GM15510 (cell line): ENCODE data around the gene CITED4.

Source experiments
- POLR2A ChIP-seq: IDR thresholded peaks from 3 replicates; pipeline ENCODE4 v1.6.1; 2011; ENCODE audit warnings: borderline replicate concordance; ENCODE audit not compliant: insufficient read length; ENCODE audit errors: extremely low read depth

Gene CITED4

GRCh38 chr1:40834968-40835545, 27.1 kb downstream of the CITED4 start:
- TF ChIP-seq POLR2A: no peak

GRCh38 chr1:40833979-40834378, 28.2 kb downstream of the CITED4 start:
- TF ChIP-seq POLR2A: no peak

- TF ChIP-seq POLR2A: no peak
These were observed 31.0 kb downstream of the CITED4 start for GRCh38 chr1:40831001-40831732.

- no peak for TF ChIP-seq POLR2A
These were observed 31.7 kb downstream of the CITED4 start for GRCh38 chr1:40830419-40830943.

GRCh38 chr1:40829631-40830245, 32.4 kb downstream of the CITED4 start:
- no peak for TF ChIP-seq POLR2A

GRCh38 chr1:40825996-40826395, 36.2 kb downstream of the CITED4 start:
- TF ChIP-seq POLR2A: no peak

GRCh38 chr1:40825435-40825788, 36.8 kb downstream of the CITED4 start:
- TF ChIP-seq POLR2A: no peak

GRCh38 chr1:40824591-40825434, 37.4 kb downstream of the CITED4 start:
- TF ChIP-seq POLR2A: no peak

GRCh38 chr1:40823983-40824382, 38.2 kb downstream of the CITED4 start:
- no peak for TF ChIP-seq POLR2A

GRCh38 chr1:40823345-40823744, 38.8 kb downstream of the CITED4 start:
- TF ChIP-seq POLR2A: no peak

- no peak for TF ChIP-seq POLR2A
These were observed 39.3 kb downstream of the CITED4 start for GRCh38 chr1:40822890-40823289.

GRCh38 chr1:40820911-40821693, 41.1 kb downstream of the CITED4 start:
- no peak for TF ChIP-seq POLR2A

GRCh38 chr1:40820251-40820797, 41.8 kb downstream of the CITED4 start:
- no peak for TF ChIP-seq POLR2A

GRCh38 chr1:40819101-40819500, 43.1 kb downstream of the CITED4 start:
- no peak for TF ChIP-seq POLR2A
